Breast epithelium (tissue), 4 donors: Measurements from ENCODE around the gene PREPL. TPM values are rescaled to one million over a fixed set of nuclear protein-coding genes. Genes with fewer than 3 reads are reported as not detected.
"Not testable (repeated sequence)": the region's sequence is repeated elsewhere in the genome, so short reads cannot be mapped to it uniquely, and the experiment has no call there.

ENCODE experiments used
- DNase-seq, 2 donors: peaks; one replicate each; pipeline ENCODE4 v3.0.0-alpha.2; 2019; ENCODE audit warnings: low spot score in 2 of 2
- H3K27ac ChIP-seq, 2 donors: fragments of 200-600 bp; sonication (generic) in 1 of 2; one replicate each; pipeline ENCODE4 v1.5.1; 2016 to 2019; ENCODE audit warnings: mild to moderate bottlenecking in 1 of 2
- H3K27me3 ChIP-seq, 2 donors: fragments of 200-600 bp; sonication (generic) in 1 of 2; one replicate each; pipeline versions ENCODE4 v1.5.1 to v1.6.0; 2017 to 2019; ENCODE audit warnings: control low read depth in 1 of 2, mild to moderate bottlenecking in 1 of 2
- H3K36me3 ChIP-seq: fragments of 200-600 bp; one replicate; pipeline ENCODE4 v1.5.1; 2019
- H3K4me1 ChIP-seq, 2 donors: fragments of 200-600 bp; sonication (generic); one replicate each; pipeline ENCODE4 v1.5.1; 2016 to 2019; ENCODE audit warnings: control low read depth in 1 of 2
- H3K4me3 ChIP-seq, 3 donors: fragments of 200-600 bp; sonication (generic); 1 replicate in 2 of 3; 2 replicates in 1 of 3; pipeline ENCODE4 v1.5.1; 2016 to 2019; ENCODE audit warnings: mild to moderate bottlenecking in 3 of 3, moderate library complexity in 2 of 3
- H3K9me3 ChIP-seq, 2 donors: fragments of 200-600 bp; sonication (generic) in 1 of 2; one replicate each; pipeline ENCODE4 v1.5.1; 2016 to 2019; ENCODE audit warnings: control low read depth in 1 of 2
- CTCF ChIP-seq, 3 donors: fragments of 450-650 bp; IDR thresholded peaks; one replicate each; pipeline ENCODE4 v1.5.1; 2016 to 2017; ENCODE audit warnings: antibody characterized with exemption in 3 of 3, mild to moderate bottlenecking in 3 of 3, moderate library complexity in 3 of 3
- POLR2A ChIP-seq: fragments of 450-650 bp; IDR thresholded peaks from one replicate; pipeline ENCODE4 v1.6.1; 2016; ENCODE audit warnings: antibody characterized with exemption, mild to moderate bottlenecking, moderate library complexity
- POLR2AphosphoS5 ChIP-seq, 3 donors: sonication (generic); formaldehyde crosslinking; IDR thresholded peaks; one replicate each; pipeline ENCODE4 v1.6.1; 2017; ENCODE audit warnings: antibody characterized with exemption in 3 of 3
- intact Hi-C: fragments of 100-400 bp; cut with DNase I; formaldehyde crosslinking; loops from one replicate; pipeline ENCODE4 v1.15.1; 2023; ENCODE audit warnings: low total_unique reads
- total RNA-seq, 3 donors: library from RNA; depleted of rRNA; stranded (reverse); fragments of >200 nt; gene quantifications; one replicate each; pipeline ENCODE4 v1.1.0, GENCODE V29; 2016

PREPL gene
- total RNA-seq, 3 donors from 2014 or later: 29.4 to 76.5 (median 51.1) TPM

- TF ChIP-seq CTCF (IDR thresholded peaks at IDR 0.05) (no peak), POLR2AphosphoS5 (IDR thresholded peaks at IDR 0.05) (no peak), POLR2A (no peak)
- no peaks in the 10 kb centered on the region for H3K27me3 ChIP-seq
- intact Hi-C loops: no loop called here
- H3K9me3 ChIP-seq: no peaks in the 10 kb centered on the region
- no peak overlapping the region for H3K4me3 ChIP-seq
- H3K27ac ChIP-seq: no peak overlapping the region
- H3K4me1 ChIP-seq: no peaks in the 10 kb centered on the region
- DNase-seq: no peak
- H3K36me3 ChIP-seq: no peaks in the 10 kb centered on the region
Measured at GRCh38 chr2:44389895-44390294, 28.6 kb upstream of the PREPL start.

GRCh38 chr2:44388877-44389276 lies 27.6 kb upstream of the PREPL start:
- Histone ChIP-seq H3K36me3 (no peaks in the 10 kb centered on the region), H3K27me3 (no peaks in the 10 kb centered on the region), H3K27ac (no peak overlapping the region), H3K9me3 (no peaks in the 10 kb centered on the region), H3K4me3 (no peak overlapping the region), H3K4me1 (no peaks in the 10 kb centered on the region)
- TF ChIP-seq POLR2AphosphoS5 (IDR thresholded peaks at IDR 0.05) (no peak), POLR2A (no peak), CTCF (IDR thresholded peaks at IDR 0.05) (no peak)
- DNase-seq: no peak
- intact Hi-C loops: no loop called here

GRCh38 chr2:44385226-44385625 lies 23.9 kb upstream of the PREPL start:
- H3K4me1 ChIP-seq, DNase-seq, H3K27me3 ChIP-seq, H3K9me3 ChIP-seq, H3K36me3 ChIP-seq, H3K4me3 ChIP-seq, H3K27ac ChIP-seq, intact Hi-C loops: not testable (repeated sequence)

GRCh38 chr2:44377486-44377885 lies 16.2 kb upstream of the PREPL start:
- TF ChIP-seq POLR2A (no peak), CTCF (IDR thresholded peaks at IDR 0.05) (no peak), POLR2AphosphoS5 (IDR thresholded peaks at IDR 0.05) (no peak)
- DNase-seq: no peak
- no peaks in the 10 kb centered on the region for H3K9me3 ChIP-seq
- no peaks in the 10 kb centered on the region for H3K36me3 ChIP-seq
- intact Hi-C loops: no loop called here
- no peaks in the 10 kb centered on the region for H3K27me3 ChIP-seq
- no peak overlapping the region for H3K4me3 ChIP-seq
- H3K27ac ChIP-seq: no peak overlapping the region
- H3K4me1 ChIP-seq: no peaks in the 10 kb centered on the region

GRCh38 chr2:44372246-44372645 lies 11.0 kb upstream of the PREPL start:
- Histone ChIP-seq H3K4me3 (no peak overlapping the region), H3K27me3 (no peaks in the 10 kb centered on the region), H3K4me1 (no peaks in the 10 kb centered on the region), H3K36me3 (no peaks in the 10 kb centered on the region), H3K9me3 (no peaks in the 10 kb centered on the region), H3K27ac (no peak overlapping the region)
- intact Hi-C loops: no loop called here
- TF ChIP-seq CTCF (IDR thresholded peaks at IDR 0.05) (no peak), POLR2A (no peak), POLR2AphosphoS5 (IDR thresholded peaks at IDR 0.05) (no peak)
- DNase-seq: no peak

GRCh38 chr2:44371445-44371844 lies 10.2 kb upstream of the PREPL start:
- no peak overlapping the region for H3K4me3 ChIP-seq
- H3K27me3 ChIP-seq: no peaks in the 10 kb centered on the region
- no peaks in the 10 kb centered on the region for H3K9me3 ChIP-seq
- H3K36me3 ChIP-seq: no peaks in the 10 kb centered on the region
- H3K4me1 ChIP-seq: no peaks in the 10 kb centered on the region
- intact Hi-C loops: no loop called here
- TF ChIP-seq CTCF (IDR thresholded peaks at IDR 0.05) (no peak), POLR2AphosphoS5 (IDR thresholded peaks at IDR 0.05) (no peak), POLR2A (no peak)
- DNase-seq: no peak
- no peak overlapping the region for H3K27ac ChIP-seq
